Sigmoid colon (tissue), 7 donors: ENCODE measurements around the gene PSAT1. TPM values are rescaled to one million over a fixed set of nuclear protein-coding genes. Genes with fewer than 3 reads are reported as not detected.

ENCODE experiments used
- DNase-seq: peaks from one replicate; pipeline ENCODE4 v3.0.0-alpha.2; 2019
- H3K27ac ChIP-seq, 4 donors: fragments of 200-600 bp; sonication (generic); one replicate each; pipeline ENCODE4 v1.5.1; 2016 to 2019; ENCODE audit warnings: mild to moderate bottlenecking in 1 of 4
- H3K27me3 ChIP-seq, 3 donors: fragments of 200-600 bp; sonication (generic); one replicate each; pipeline ENCODE4 v1.5.1; 2019; ENCODE audit warnings: mild to moderate bottlenecking in 1 of 3
- H3K36me3 ChIP-seq, 4 donors: fragments of 200-600 bp; sonication (generic); one replicate each; pipeline ENCODE4 v1.5.1; 2016 to 2019
- H3K4me1 ChIP-seq, 4 donors: fragments of 200-600 bp; sonication (generic); one replicate each; pipeline ENCODE4 v1.5.1; 2017 to 2019
- H3K4me3 ChIP-seq, 4 donors: fragments of 200-600 bp; sonication (generic); one replicate each; pipeline ENCODE4 v1.5.1; 2017 to 2019; ENCODE audit warnings: mild to moderate bottlenecking in 2 of 4, moderate library complexity in 1 of 4
- H3K9me3 ChIP-seq, 4 donors: fragments of 200-600 bp in 3 of 4; sonication (generic) in 3 of 4; one replicate each; pipeline versions ENCODE4 v1.5.1 to v1.6.1; 2013 to 2019
- CTCF ChIP-seq, 4 experiments: fragments of 450-650 bp in 3 of 4; fragments of 200-600 bp in 1 of 4; IDR thresholded peaks; one replicate each; pipeline ENCODE4 v1.5.1; 2016 to 2019; ENCODE audit warnings: antibody characterized with exemption in 4 of 4, mild to moderate bottlenecking in 3 of 4, moderate library complexity in 2 of 4
- EP300 ChIP-seq, 4 donors: sonication (generic); formaldehyde crosslinking; IDR thresholded peaks; one replicate each; pipeline ENCODE4 v1.6.1; 2017; ENCODE audit warnings: antibody characterized with exemption in 4 of 4
- POLR2A ChIP-seq, 2 donors: fragments of 450-650 bp; IDR thresholded peaks; one replicate each; pipeline ENCODE4 v1.6.1; 2016; ENCODE audit warnings: antibody characterized with exemption in 2 of 2, mild to moderate bottlenecking in 2 of 2, moderate library complexity in 2 of 2
- POLR2AphosphoS5 ChIP-seq, 4 donors: sonication (generic); formaldehyde crosslinking; IDR thresholded peaks; one replicate each; pipeline ENCODE4 v1.6.1; 2017; ENCODE audit warnings: antibody characterized with exemption in 4 of 4
- WGBS, 2 donors: extraction: QIAGEN DNeasy Blood & Tissue Kit; methylation state at CpG; one replicate each; pipeline ENCODE4 v1.1.7; 2013; 5-methylcytosine and 5-hydroxymethylcytosine counted together
- intact Hi-C: fragments of 100-400 bp; cut with DNase I; formaldehyde crosslinking; loops from one replicate; pipeline ENCODE4 v1.15.1; 2023
- polyA plus RNA-seq, 3 donors: library from polyadenylated mRNA; stranded (reverse); fragments of 200-250 nt; gene quantifications; one replicate each; pipeline ENCODE4 v1.2.3, GENCODE V29; 2013
- total RNA-seq, 4 donors: library from RNA; depleted of rRNA; stranded (reverse); fragments of >200 nt; gene quantifications; one replicate each; pipeline ENCODE4 v1.1.0, GENCODE V29; 2016
- donor health status: healthy with polysubstance abuse.
- donor health status: Bipolar disorder and iron deficiency.
- donor health status: healthy.

The PSAT1 gene
- total and polyA plus RNA-seq, 7 donors = 1.2 to 34.4 (median 2.5) TPM

- Histone ChIP-seq H3K36me3 (peaks cover 0 to 47% (median 8%) of the 10 kb centered on the region in 4 donors), H3K9me3 (no peaks in the 10 kb centered on the region), H3K27ac (no peak overlapping the region), H3K4me3 (no peak overlapping the region), H3K4me1 (no peaks in the 10 kb centered on the region), H3K27me3 (no peaks in the 10 kb centered on the region)
- no peak for TF ChIP-seq EP300 (IDR thresholded peaks at IDR 0.05)
- no peak for TF ChIP-seq POLR2AphosphoS5 (IDR thresholded peaks at IDR 0.05)
- TF ChIP-seq POLR2A (IDR thresholded peaks at IDR 0.05) = no peak
- no peak for TF ChIP-seq CTCF (IDR thresholded peaks at IDR 0.05)
- intact Hi-C loops = no loop called here
- 79 to 89% methylated on average over 4 of the region's 4 CpGs for WGBS, 2 donors
- DNase-seq = no peak
These were observed 43.6 kb upstream of the PSAT1 start for GRCh38 chr9:78253285-78253684.

GRCh38 chr9:78261403-78262001 is 35.4 kb upstream of the PSAT1 start:
- peak; percentile 29 to 68 (median 55) for TF ChIP-seq CTCF (IDR thresholded peaks at IDR 0.05)
- TF ChIP-seq POLR2A (IDR thresholded peaks at IDR 0.05) = no peak
- Histone ChIP-seq H3K9me3 (no peaks in the 10 kb centered on the region), H3K27ac (no peak overlapping the region), H3K4me1 (no peaks in the 10 kb centered on the region), H3K4me3 (no peak overlapping the region), H3K36me3 (peaks cover 0 to 16% (median 2%) of the 10 kb centered on the region in 4 donors), H3K27me3 (no peaks in the 10 kb centered on the region)
- 44 to 50% methylated on average over 2 of the region's 2 CpGs for WGBS, 2 donors
- no peak for DNase-seq
- intact Hi-C loops = loop anchor here (1.0 to 5.0 kb wide), 2 partner anchors 36 to 108 kb away; partner anchors contain the start of gene PSAT1

- WGBS, 2 donors = 67 to 83% methylated on average over 2 of the region's 2 CpGs
- intact Hi-C loops = loop anchor here (5.0 kb wide), 1 partner anchor 35 kb away; the partner anchor contains the start of gene PSAT1
- no peak overlapping the region for H3K27ac ChIP-seq
- H3K36me3 ChIP-seq = peaks cover 0 to 24% (median 7%) of the 10 kb centered on the region in 4 donors
- no peaks in the 10 kb centered on the region for H3K4me1 ChIP-seq
- H3K4me3 ChIP-seq = no peak overlapping the region
- TF ChIP-seq POLR2A (IDR thresholded peaks at IDR 0.05) (no peak), CTCF (IDR thresholded peaks at IDR 0.05) (no peak), POLR2AphosphoS5 (IDR thresholded peaks at IDR 0.05) (no peak), EP300 (IDR thresholded peaks at IDR 0.05) (no peak)
- H3K27me3 ChIP-seq = no peaks in the 10 kb centered on the region
- DNase-seq = no peak
- no peaks in the 10 kb centered on the region for H3K9me3 ChIP-seq
These were observed 34.3 kb upstream of the PSAT1 start for GRCh38 chr9:78262655-78263054.

- Histone ChIP-seq H3K9me3 (no peaks in the 10 kb centered on the region), H3K27ac (no peak overlapping the region), H3K4me1 (no peaks in the 10 kb centered on the region), H3K4me3 (no peak overlapping the region), H3K27me3 (no peaks in the 10 kb centered on the region), H3K36me3 (peaks cover 0 to 41% (median 7%) of the 10 kb centered on the region in 4 donors)
- TF ChIP-seq POLR2AphosphoS5 (IDR thresholded peaks at IDR 0.05) (no peak), EP300 (IDR thresholded peaks at IDR 0.05) (no peak), CTCF (IDR thresholded peaks at IDR 0.05) (no peak), POLR2A (IDR thresholded peaks at IDR 0.05) (no peak)
- intact Hi-C loops = no loop called here
- 96% methylated on average over 4 of the region's 4 CpGs for WGBS, 2 donors
- DNase-seq = no peak
These were observed 29.0 kb upstream of the PSAT1 start for GRCh38 chr9:78267889-78268288.

- DNase-seq = no peak
- intact Hi-C loops = no loop called here
- H3K4me1 ChIP-seq = no peaks in the 10 kb centered on the region
- H3K27ac ChIP-seq = no peak overlapping the region
- H3K36me3 ChIP-seq = peaks cover 0 to 41% (median 7%) of the 10 kb centered on the region in 4 donors
- H3K4me3 ChIP-seq = no peak overlapping the region
- TF ChIP-seq POLR2AphosphoS5 (IDR thresholded peaks at IDR 0.05) = no peak
- TF ChIP-seq EP300 (IDR thresholded peaks at IDR 0.05) = no peak
- no peak for TF ChIP-seq POLR2A (IDR thresholded peaks at IDR 0.05)
- no peak for TF ChIP-seq CTCF (IDR thresholded peaks at IDR 0.05)
- no peaks in the 10 kb centered on the region for H3K9me3 ChIP-seq
- H3K27me3 ChIP-seq = no peaks in the 10 kb centered on the region
These were observed 27.1 kb upstream of the PSAT1 start for GRCh38 chr9:78269784-78270183.
